Left kidney (tissue), 2 donors: ENCODE measurements around the gene LAMB1. TPM values are rescaled to one million over a fixed set of nuclear protein-coding genes. Genes with fewer than 3 reads are reported as not detected.

Source experiments
- DNase-seq: peaks from one replicate; pipeline ENCODE4 v3.0.0-alpha.2; 2013
- polyA plus RNA-seq: library from polyadenylated mRNA; unstranded; fragments of 120-200 nt; gene quantifications from one replicate; pipeline ENCODE4 v1.2.1, GENCODE V29; 2013; ENCODE audit not compliant: insufficient read length

LAMB1 gene
- polyA plus RNA-seq, 1 donor, result 826 TPM

GRCh38 chr7:107999779-108000560 is 3.0 kb downstream of the LAMB1 start:
- no peak for DNase-seq

- DNase-seq, result no peak
These were observed 4.1 kb downstream of the LAMB1 start for GRCh38 chr7:107998660-107999480.

- DNase-seq, result no peak
These were observed 4.8 kb downstream of the LAMB1 start for GRCh38 chr7:107998150-107998549.

GRCh38 chr7:107996072-107996882 is 6.7 kb downstream of the LAMB1 start:
- no peak for DNase-seq

GRCh38 chr7:107995184-107996071 is 7.5 kb downstream of the LAMB1 start:
- DNase-seq, result no peak

- DNase-seq, result no peak
These were observed 8.4 kb downstream of the LAMB1 start for GRCh38 chr7:107994421-107995030.

- no peak for DNase-seq
These were observed 9.1 kb downstream of the LAMB1 start for GRCh38 chr7:107993891-107994291.

GRCh38 chr7:107989618-107990373 is 13.2 kb downstream of the LAMB1 start:
- DNase-seq, result no peak

- DNase-seq, result no peak
These were observed 20.0 kb downstream of the LAMB1 start for GRCh38 chr7:107982918-107983389.

- DNase-seq, result no peak
These were observed 20.7 kb downstream of the LAMB1 start for GRCh38 chr7:107982042-107982840.

- DNase-seq, result no peak
These were observed 21.5 kb downstream of the LAMB1 start for GRCh38 chr7:107981466-107981865.

- DNase-seq, result no peak
These were observed 22.2 kb downstream of the LAMB1 start for GRCh38 chr7:107980671-107981190.

- DNase-seq, result no peak
These were observed 22.8 kb downstream of the LAMB1 start for GRCh38 chr7:107980171-107980570.

- no peak for DNase-seq
These were observed 24.0 kb downstream of the LAMB1 start for GRCh38 chr7:107978815-107979408.

- no peak for DNase-seq
These were observed 25.9 kb downstream of the LAMB1 start for GRCh38 chr7:107977048-107977447.

- no peak for DNase-seq
These were observed 26.3 kb downstream of the LAMB1 start for GRCh38 chr7:107976620-107977019.

- no peak for DNase-seq
These were observed 27.5 kb downstream of the LAMB1 start for GRCh38 chr7:107975394-107976013.

GRCh38 chr7:107973861-107974260 is 29.1 kb downstream of the LAMB1 start:
- no peak for DNase-seq
